Stimulated activated CD8-positive, alpha-beta memory T cell treated with anti-CD3 and anti-CD28 coated beads, Interleukin-12 subunit alpha, Interleukin-12 subunit beta, amount 100 ng/mL, for 24 hours (primary cell): ENCODE data around the gene LRBA.
"Not testable (repeated sequence)": the region's sequence is repeated elsewhere in the genome, so short reads cannot be mapped to it uniquely, and the experiment has no call there.

Experiments used
- DNase-seq: peaks from one replicate; pipeline ENCODE4 v3.0.0-alpha.2; 2020; ENCODE audit errors: extremely low read depth

LRBA gene

DNA sequence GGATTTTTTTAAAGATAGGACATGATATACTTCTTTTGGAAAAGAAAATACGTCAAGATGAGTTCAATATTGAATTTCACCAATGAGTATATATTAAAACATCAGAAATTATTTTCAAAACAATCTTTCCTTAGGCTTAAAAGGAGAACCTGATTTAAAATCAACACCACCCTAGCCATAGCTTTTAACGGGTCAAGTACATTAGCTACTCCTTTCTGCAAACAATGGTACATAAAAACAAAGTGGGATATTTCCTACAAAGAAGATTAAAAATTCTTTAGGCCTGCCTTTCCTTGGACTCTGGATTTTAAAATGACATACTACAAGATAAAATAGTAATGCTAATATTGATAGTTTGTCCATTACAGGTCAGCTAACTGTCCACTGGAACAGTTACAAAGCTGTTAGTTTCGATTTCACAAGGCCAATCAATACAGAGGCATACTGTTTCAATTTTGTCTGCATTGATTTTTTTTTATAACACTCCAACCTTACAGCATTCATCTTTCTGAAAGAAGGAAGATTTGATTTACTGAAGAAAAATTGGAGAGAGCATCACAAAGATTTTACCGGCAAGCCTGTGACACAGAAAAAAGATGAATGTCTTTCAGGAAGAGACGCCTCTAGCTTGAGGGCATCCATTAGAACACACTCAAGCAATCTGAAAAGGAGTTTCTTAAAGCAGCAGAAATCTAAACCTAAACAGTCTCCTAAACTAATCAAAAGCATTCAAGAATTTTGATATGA lies 335.9 kb downstream of the LRBA start:
- no peak for DNase-seq

GRCh38 chr4:150673793-150674192 lies 341.3 kb downstream of the LRBA start:
- no peak for DNase-seq

- no peak for DNase-seq
These were observed 346.3 kb downstream of the LRBA start for GRCh38 chr4:150668824-150669223.

DNA sequence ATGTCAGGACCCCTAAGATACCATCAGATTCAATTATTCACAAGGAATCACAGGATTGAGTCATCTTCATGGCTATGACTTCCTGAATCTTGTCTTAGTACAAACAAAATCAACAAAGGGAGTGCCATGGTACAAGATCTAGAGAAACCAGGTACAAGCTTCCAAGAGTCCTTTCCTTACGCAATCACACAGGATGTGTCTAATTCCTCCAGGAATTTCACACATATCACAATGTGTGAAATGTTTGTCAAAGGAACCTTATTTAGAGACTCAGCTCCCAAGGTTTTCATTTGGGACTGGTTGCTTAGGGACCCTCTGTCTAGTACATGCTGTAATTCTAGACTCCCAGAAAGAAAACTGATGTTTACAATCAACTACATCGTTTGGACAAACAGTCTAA lies 350.1 kb downstream of the LRBA start:
- DNase-seq = no peak

GRCh38 chr4:150662686-150663085 lies 352.4 kb downstream of the LRBA start:
- no peak for DNase-seq

DNA sequence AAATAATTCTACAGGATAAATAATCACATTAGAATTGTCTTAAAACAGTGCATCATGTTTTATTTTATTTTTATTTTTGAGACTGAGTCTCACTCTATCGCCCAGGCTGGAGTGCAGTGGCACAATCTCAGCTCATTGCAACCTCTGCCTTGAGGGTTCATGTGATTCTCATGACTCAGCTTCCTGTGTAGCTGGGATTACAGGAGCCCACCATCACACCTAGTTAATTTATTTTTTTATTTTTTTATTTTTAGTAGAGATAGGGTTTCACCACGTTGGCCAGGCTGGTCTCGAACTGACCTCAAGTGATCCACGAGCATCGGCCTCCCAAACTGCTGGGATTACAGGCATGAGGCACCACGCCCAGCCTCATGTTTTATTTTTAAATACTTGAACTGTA lies 353.5 kb downstream of the LRBA start:
- not testable (repeated sequence) for DNase-seq

GRCh38 chr4:150658258-150658657 lies 356.8 kb downstream of the LRBA start:
- DNase-seq = not testable (repeated sequence)

DNA sequence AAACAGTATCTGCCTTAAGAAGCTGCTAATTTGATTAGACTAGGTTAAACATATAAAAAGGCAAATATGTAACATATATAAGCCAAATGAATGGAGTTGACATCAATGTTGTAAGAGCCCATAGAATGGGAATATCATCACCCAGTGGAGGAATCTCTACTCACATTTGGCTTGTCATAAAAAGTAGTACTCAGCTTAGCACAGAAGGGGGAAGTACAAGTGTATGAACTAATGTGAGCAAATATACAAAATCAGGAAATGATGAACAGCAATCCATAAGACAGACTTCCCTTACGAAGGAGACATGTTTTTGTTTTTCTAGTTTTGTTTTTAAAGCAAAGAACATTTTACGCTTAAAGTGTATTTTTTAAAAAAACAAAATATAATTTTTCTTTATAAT lies 358.2 kb downstream of the LRBA start:
- no peak for DNase-seq

DNA sequence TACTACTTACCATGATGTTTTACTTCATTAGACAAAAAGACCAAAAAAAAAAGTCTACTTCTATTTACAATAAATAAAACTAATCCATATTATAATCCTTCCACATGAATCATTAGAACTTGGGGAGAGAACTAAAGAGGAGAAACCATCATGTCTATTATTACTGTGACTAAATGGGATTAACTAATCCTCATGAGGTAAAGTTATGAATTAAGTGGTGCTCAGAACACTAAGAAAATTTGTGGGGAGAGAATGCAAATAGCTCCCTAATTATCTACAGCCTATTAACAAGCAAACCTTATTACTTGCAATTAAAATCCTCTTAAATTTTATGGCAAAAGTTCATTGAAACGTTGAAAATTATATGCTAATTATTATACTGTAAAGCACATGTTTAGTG lies 364.3 kb downstream of the LRBA start:
- no peak for DNase-seq

DNA sequence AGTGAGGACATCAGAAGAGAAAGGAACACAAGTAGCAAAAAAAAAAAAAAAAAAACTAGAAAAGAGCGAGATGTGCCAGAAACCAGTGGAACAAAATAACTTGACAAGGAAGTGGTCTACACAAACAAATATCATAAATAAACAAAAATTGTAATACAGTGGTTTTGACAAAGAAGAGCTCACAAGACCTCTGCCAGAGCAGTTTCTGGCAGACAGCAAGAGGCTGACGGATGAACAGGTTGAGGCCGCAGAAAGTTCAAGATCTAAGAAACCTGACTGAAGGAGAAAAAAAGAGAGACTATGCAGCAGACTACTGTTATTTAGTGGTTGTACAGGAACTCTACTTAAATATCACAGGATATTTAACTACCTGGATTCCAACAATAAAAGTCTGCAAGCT lies 367.0 kb downstream of the LRBA start:
- DNase-seq = no peak

DNA sequence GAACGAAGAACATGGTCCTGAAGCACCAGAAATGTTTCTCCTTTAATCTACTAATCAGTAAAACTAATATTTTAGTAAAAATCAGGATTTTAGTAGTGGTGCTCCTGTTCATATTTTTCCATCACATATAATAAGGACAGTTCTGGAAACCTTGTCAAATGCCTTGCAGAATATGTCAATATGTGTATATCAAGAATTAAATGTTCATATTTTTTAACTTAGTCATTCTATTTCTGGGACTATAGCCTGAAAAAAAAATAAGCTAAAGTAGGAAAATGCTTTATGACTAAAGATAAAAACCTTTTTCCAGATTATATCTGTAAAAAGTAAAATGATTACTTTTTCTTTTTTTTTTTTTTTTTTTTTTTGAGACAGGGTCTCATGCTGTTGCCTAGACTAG lies 368.1 kb downstream of the LRBA start:
- DNase-seq = no peak

DNA sequence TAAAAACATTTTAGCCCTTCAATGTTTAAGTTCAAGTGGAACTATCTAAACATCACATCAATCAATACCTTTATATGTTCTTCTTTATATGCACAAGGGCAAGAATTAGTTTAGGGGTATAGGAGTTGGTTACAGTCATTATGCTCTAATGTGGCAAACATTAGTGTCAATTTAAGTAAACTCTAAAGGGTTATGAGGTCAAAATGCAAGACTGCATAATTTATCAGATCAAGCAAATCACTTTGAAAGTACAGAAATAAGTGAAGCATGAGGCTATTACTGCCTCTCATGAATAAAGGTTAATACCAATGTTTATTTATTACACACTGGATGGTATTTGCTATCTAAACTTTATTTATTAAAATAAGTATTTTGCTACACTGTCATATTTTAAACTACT lies 373.5 kb downstream of the LRBA start:
- no peak for DNase-seq

DNA sequence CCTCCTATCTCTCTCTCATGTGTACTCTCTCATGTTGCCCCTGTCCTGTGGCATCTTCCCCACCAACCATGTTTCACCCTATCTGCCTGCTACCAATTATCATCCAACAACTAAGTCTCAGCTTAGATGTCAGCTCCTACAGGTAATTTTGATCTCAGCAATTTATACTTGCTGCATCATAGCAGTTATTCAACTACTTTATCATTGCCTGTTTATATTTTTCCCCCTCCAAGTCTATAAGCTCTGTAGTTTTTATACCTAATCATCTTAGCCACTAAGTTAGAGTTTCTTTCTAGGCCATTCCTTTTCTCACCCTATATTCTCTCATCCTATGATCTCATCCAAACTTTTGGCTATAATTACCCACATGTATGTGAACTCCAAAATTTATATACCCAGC lies 382.4 kb downstream of the LRBA start:
- DNase-seq = no peak

GRCh38 chr4:150628073-150628472 lies 387.0 kb downstream of the LRBA start:
- no peak for DNase-seq

DNA sequence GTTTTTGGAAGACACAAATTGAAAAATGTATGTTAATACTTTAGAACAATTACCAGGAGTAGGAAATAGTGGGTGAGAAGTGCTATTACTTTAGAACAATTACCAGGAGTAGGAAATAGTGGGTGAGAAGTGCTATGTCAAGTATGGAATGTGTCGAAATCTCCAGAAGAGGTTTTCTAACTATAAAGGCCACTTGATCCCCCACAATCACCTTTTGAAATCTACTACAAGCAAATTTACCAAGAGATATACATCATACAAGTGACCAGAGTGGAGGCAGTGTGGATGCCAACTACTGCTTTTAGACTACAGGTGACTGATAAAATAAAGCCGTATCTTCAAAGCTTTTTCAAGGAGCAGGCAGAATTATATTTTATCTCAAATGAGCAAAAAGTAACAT lies 390.1 kb downstream of the LRBA start:
- no peak for DNase-seq

- no peak for DNase-seq
These were observed 391.0 kb downstream of the LRBA start for GRCh38 chr4:150624055-150624454.

GRCh38 chr4:150619042-150619441 lies 396.0 kb downstream of the LRBA start:
- no peak for DNase-seq

DNA sequence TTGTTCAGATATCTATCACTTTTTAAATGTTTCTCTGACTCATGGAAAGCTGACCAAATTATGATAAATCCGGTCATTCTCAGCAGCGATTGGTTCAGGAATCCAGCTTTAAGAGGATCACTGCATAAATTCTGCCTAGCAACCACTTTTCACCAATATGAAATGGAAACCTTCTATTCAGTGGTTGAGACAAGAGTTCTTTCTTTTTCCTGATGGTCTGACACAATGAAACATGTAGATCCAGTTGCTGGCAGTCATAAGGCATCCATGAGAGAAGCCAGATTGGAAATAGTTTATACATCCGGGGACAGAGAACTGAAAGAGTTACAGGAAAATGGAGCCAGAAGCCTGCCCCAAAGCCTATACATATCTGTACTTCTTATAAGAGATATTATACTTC lies 406.0 kb downstream of the LRBA start:
- DNase-seq = no peak

GRCh38 chr4:150600812-150601445 lies 414.2 kb downstream of the LRBA start:
- DNase-seq = no peak

GRCh38 chr4:150599547-150599946 lies 415.5 kb downstream of the LRBA start:
- no peak for DNase-seq

- no peak for DNase-seq
These were observed 416.2 kb downstream of the LRBA start for GRCh38 chr4:150598909-150599308.

- DNase-seq = no peak
These were observed 421.1 kb downstream of the LRBA start for GRCh38 chr4:150593996-150594395.

DNA sequence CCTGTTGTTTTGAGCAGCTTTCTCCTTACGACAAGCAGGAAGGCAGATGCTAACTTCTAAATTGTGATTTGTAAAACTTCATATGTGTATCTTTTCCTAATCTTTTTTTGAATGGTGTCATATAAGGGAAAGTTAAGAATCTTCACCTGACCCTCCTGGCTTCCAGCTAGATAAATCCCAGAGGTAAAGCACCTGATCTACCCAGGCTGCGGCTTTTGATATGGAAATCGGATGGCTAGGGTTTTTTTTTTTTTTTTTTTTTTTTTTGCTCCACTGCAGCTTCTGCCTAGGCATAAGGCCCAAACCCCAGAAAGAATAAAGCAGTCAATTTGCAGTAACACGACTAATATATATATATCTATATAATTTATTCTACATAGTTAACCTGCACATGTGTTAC lies 423.2 kb downstream of the LRBA start:
- no peak for DNase-seq

DNA sequence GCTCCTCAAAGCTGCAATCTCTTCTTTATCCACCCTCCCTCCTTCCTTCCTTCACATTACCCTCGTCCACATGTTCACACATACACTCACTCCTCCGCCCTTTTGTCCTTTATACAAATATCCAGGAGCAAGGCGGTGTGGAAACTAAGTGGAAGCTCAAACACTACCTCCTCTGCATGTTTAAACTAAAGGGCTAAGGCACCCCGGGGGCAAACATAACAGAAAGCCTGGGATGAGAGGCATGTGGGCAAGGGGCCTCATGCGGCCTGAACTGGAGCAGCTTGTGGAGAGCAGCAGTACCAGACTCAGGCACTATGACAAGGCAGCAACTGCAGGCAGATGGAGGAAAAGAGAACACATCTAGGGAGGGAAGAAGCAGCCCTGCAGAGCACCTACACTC lies 423.7 kb downstream of the LRBA start:
- no peak for DNase-seq
